Astrocyte (in vitro differentiated cells and primary cell): Measurements from ENCODE around the gene INTS4. TPM values are rescaled to one million over a fixed set of nuclear protein-coding genes. Genes with fewer than 3 reads are reported as not detected.
"Not testable (repeated sequence)": the region's sequence is repeated elsewhere in the genome, so short reads cannot be mapped to it uniquely, and the experiment has no call there.

Experiments used
- DNase-seq: peaks from one replicate; pipeline ENCODE4 v3.0.0-alpha.2; 2010; ENCODE audit warnings: low read depth
- FAIRE-seq: peaks from 2 replicates; lab custom pipeline; 2011; peaks lifted over from hg19 to GRCh38; lab: Jason Lieb, UNC
- H2AFZ ChIP-seq: 2 replicates; pipeline ENCODE4 v1.6.0; 2012; ENCODE audit warnings: low read depth, low read length, inconsistent platforms
- H3K27ac ChIP-seq: 2 replicates; pipeline ENCODE4 v1.5.1; 2011; ENCODE audit warnings: low read depth, low read length, inconsistent platforms
- H3K27me3 ChIP-seq: 2 replicates; pipeline ENCODE4 v1.6.0; 2011; ENCODE audit warnings: low read length, inconsistent platforms; ENCODE audit not compliant: insufficient read depth
- H3K36me3 ChIP-seq: 2 replicates; pipeline ENCODE4 v1.5.1; 2011; ENCODE audit warnings: low read length, inconsistent platforms; ENCODE audit not compliant: insufficient read depth
- H3K4me1 ChIP-seq: 2 replicates; pipeline ENCODE4 v1.5.1; 2011; ENCODE audit warnings: low read length, inconsistent platforms; ENCODE audit not compliant: insufficient read depth
- H3K4me2 ChIP-seq: 2 replicates; pipeline ENCODE4 v1.6.0; 2012; ENCODE audit warnings: low read length, inconsistent platforms
- H3K4me3 ChIP-seq: 2 replicates; pipeline ENCODE4 v1.5.1; 2011; ENCODE audit warnings: low read depth, mild to moderate bottlenecking, low read length, inconsistent platforms; ENCODE audit not compliant: insufficient read depth
- H3K79me2 ChIP-seq: 2 replicates; pipeline ENCODE4 v1.6.0; 2012; ENCODE audit warnings: mild to moderate bottlenecking, low read length, inconsistent platforms; ENCODE audit not compliant: insufficient read depth
- H3K9ac ChIP-seq: 2 replicates; pipeline ENCODE4 v1.6.0; 2012; ENCODE audit warnings: mild to moderate bottlenecking, low read length, inconsistent platforms
- H3K9me3 ChIP-seq: 2 replicates; pipeline ENCODE4 v1.5.1; 2012; ENCODE audit warnings: low read depth, mild to moderate bottlenecking, low read length, inconsistent platforms; ENCODE audit not compliant: insufficient read depth
- H4K20me1 ChIP-seq: 2 replicates; pipeline ENCODE4 v1.6.0; 2012; ENCODE audit warnings: low read length, inconsistent platforms; ENCODE audit not compliant: insufficient read depth
- H3K27ac Mint-ChIP-seq: one replicate; pipeline ENCODE4 v1.8.0; 2021; ENCODE audit warnings: mild to moderate bottlenecking, mixed read lengths; ENCODE audit not compliant: unreplicated experiment
- H3K27me3 Mint-ChIP-seq: one replicate; pipeline ENCODE4 v1.8.0; 2021; ENCODE audit warnings: low read depth, mixed read lengths; ENCODE audit not compliant: unreplicated experiment
- H3K36me3 Mint-ChIP-seq: one replicate; pipeline ENCODE4 v1.8.0; 2021; ENCODE audit warnings: low read depth, mixed read lengths; ENCODE audit not compliant: unreplicated experiment
- H3K4me1 Mint-ChIP-seq: one replicate; pipeline ENCODE4 v1.8.0; 2021; ENCODE audit warnings: low read depth, mixed read lengths; ENCODE audit not compliant: unreplicated experiment
- H3K4me3 Mint-ChIP-seq: one replicate; pipeline ENCODE4 v1.8.0; 2021; ENCODE audit warnings: mild to moderate bottlenecking, moderate library complexity, mixed read lengths; ENCODE audit not compliant: unreplicated experiment
- H3K9me3 Mint-ChIP-seq: one replicate; pipeline ENCODE4 v1.8.0; 2021; ENCODE audit warnings: mild to moderate bottlenecking, mixed read lengths; ENCODE audit not compliant: unreplicated experiment
- CTCF ChIP-seq: IDR thresholded peaks from 2 replicates; pipeline ENCODE4 v1.5.1; 2011; ENCODE audit warnings: low read depth, mild to moderate bottlenecking, inconsistent platforms, low read length, moderate library complexity; ENCODE audit not compliant: insufficient read depth
- EZH2 ChIP-seq: IDR thresholded peaks from 2 replicates; pipeline ENCODE4 v1.6.1; 2012; ENCODE audit warnings: mild to moderate bottlenecking, low read length, inconsistent platforms; ENCODE audit not compliant: insufficient read depth
- total RNA-seq: library from RNA; stranded (reverse); gene quantifications from 2 replicates; pipeline ENCODE4 v1.2.1, GENCODE V29; 2021

Gene INTS4
- total RNA-seq, 1 donor from 2014 or later, result 35.0 TPM

DNA sequence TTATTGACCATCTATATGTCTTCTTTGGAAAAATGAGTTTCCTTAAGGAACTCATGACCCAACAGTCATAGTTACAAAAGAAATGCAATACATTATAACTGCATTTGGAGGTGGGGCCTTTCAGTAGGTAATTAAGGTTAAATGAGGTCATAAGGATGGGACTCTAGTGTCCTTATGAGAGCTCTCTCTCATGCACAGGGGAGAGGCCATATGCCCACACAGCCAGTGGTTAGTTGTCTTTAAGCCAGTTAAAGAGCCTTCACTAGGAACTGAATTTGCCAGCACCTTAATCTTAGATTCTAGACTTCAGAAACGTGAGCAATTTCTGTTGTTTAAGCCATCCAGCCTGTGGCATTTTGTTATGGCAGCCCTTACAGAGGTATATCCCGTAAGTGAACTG lies 27.3 kb downstream of the INTS4 start:
- H3K27ac Mint-ChIP-seq, result no peak overlapping the region
- H3K9me3 ChIP-seq, result no peaks in the 10 kb centered on the region
- H3K36me3 ChIP-seq, result peaks cover 8% of the 10 kb centered on the region
- no peaks in the 10 kb centered on the region for H4K20me1 ChIP-seq
- H3K4me2 ChIP-seq, result no peak overlapping the region
- H3K79me2 ChIP-seq, result no peaks in the 10 kb centered on the region
- no peak overlapping the region for H2AFZ ChIP-seq
- no peaks in the 10 kb centered on the region for H3K4me1 Mint-ChIP-seq
- TF ChIP-seq EZH2, result no peak
- TF ChIP-seq CTCF, result no peak
- peaks cover 4% of the 10 kb centered on the region for H3K36me3 Mint-ChIP-seq
- FAIRE-seq, result no peak
- no peak overlapping the region for H3K4me3 Mint-ChIP-seq
- H3K27me3 Mint-ChIP-seq, result no peaks in the 10 kb centered on the region
- no peak overlapping the region for H3K9ac ChIP-seq
- DNase-seq, result no peak
- H3K27ac ChIP-seq, result no peak overlapping the region
- H3K27me3 ChIP-seq, result no peaks in the 10 kb centered on the region
- no peak overlapping the region for H3K4me3 ChIP-seq
- no peaks in the 10 kb centered on the region for H3K4me1 ChIP-seq
- no peaks in the 10 kb centered on the region for H3K9me3 Mint-ChIP-seq

DNA sequence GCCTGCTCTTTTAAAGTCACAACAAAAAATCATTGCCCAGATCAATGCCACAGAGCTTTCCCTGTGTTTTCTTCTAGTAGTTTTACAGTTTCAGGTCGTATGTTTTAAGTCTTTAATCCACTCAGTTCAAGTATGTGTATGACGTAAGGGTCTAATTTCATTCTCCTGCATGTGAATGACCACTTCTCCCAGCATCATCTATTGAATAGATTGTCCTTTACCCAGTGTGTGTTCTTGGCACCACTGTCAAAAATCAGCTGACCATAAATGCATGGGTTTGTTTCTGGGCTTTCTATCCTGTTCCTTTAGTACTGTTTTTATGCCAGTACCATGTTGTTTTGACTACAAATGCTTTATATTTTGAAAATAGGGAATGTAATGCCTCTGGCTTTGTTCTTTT lies 28.1 kb downstream of the INTS4 start:
- Histone ChIP-seq H2AFZ (no peak overlapping the region), H3K4me3 (no peak overlapping the region), H3K27ac (no peak overlapping the region), H3K9ac (no peak overlapping the region), H3K36me3 (peaks cover 8% of the 10 kb centered on the region), H4K20me1 (no peaks in the 10 kb centered on the region), H3K9me3 (no peaks in the 10 kb centered on the region), H3K4me1 (no peaks in the 10 kb centered on the region), H3K79me2 (no peaks in the 10 kb centered on the region), H3K27me3 (no peaks in the 10 kb centered on the region), H3K4me2 (no peak overlapping the region)
- no peak overlapping the region for H3K27ac Mint-ChIP-seq
- H3K9me3 Mint-ChIP-seq, result no peaks in the 10 kb centered on the region
- FAIRE-seq (no peak), DNase-seq (no peak)
- TF ChIP-seq CTCF (no peak), EZH2 (no peak)
- H3K4me3 Mint-ChIP-seq, result no peak overlapping the region
- H3K27me3 Mint-ChIP-seq, result no peaks in the 10 kb centered on the region
- no peaks in the 10 kb centered on the region for H3K4me1 Mint-ChIP-seq
- peaks cover 4% of the 10 kb centered on the region for H3K36me3 Mint-ChIP-seq

DNA sequence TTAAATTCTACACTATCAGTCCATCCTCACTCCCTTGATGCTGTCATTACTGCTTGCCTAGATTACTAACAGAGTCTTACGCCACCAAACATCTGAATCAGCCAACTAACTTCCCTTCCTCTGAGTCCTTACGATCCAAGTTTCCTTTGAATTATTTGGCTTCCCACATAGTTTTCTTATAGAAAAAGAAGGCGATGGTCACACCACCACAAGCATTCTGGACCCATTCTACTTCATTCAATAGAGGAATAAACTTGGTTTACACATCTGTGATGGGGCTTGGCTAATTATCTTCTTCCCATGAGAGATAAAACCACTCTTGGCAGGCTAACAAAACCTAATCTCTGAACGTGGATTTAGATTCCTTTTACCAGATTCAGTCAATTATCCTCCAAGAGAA lies 35.0 kb downstream of the INTS4 start:
- no peaks in the 10 kb centered on the region for H3K27me3 Mint-ChIP-seq
- H3K27ac Mint-ChIP-seq, result no peak overlapping the region
- no peaks in the 10 kb centered on the region for H3K9me3 ChIP-seq
- H3K36me3 ChIP-seq, result peaks cover 4% of the 10 kb centered on the region
- H3K9ac ChIP-seq, result no peak overlapping the region
- H2AFZ ChIP-seq, result no peak overlapping the region
- FAIRE-seq, result no peak
- H4K20me1 ChIP-seq, result no peaks in the 10 kb centered on the region
- H3K4me3 ChIP-seq, result no peak overlapping the region
- peaks cover under 1% of the 10 kb centered on the region for H3K9me3 Mint-ChIP-seq
- H3K4me1 Mint-ChIP-seq, result peaks cover 9% of the 10 kb centered on the region
- H3K79me2 ChIP-seq, result no peaks in the 10 kb centered on the region
- peaks cover 5% of the 10 kb centered on the region for H3K36me3 Mint-ChIP-seq
- H3K27ac ChIP-seq, result no peak overlapping the region
- H3K4me3 Mint-ChIP-seq, result no peak overlapping the region
- no peaks in the 10 kb centered on the region for H3K27me3 ChIP-seq
- TF ChIP-seq CTCF (no peak), EZH2 (no peak)
- peak; percentile 80 for DNase-seq
- H3K4me2 ChIP-seq, result no peak overlapping the region
- H3K4me1 ChIP-seq, result no peaks in the 10 kb centered on the region

DNA sequence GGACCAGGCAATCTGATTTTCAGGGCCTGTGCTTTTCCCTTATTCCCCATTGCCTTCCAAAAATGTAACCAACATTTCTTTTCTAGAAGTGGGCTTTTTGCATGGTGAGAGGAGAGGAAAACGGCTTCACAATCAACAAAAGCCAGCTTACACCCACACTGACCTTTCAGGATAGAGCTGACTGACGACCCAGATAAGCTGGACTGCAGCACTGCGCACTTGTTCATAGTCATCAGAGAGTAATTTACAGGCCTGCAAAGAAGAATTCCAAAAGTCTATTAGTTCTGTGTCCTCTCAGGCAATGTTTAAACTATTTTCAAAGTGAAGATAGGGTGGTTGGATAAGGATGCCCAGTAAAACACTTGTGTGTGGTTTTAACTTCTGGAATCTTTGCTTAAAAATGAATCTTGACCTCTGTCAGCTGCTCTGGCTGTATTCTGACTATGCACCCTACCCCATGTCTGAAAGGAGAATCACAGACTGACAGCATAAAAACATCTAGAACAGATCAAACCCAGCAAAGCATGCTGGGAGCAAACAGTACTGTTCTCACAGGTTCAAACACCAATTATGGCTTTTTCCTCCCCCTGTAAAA lies 35.8 kb downstream of the INTS4 start:
- H3K4me1 ChIP-seq, H3K4me2 ChIP-seq, H3K27me3 Mint-ChIP-seq, H3K9ac ChIP-seq, H3K9me3 ChIP-seq, H3K36me3 Mint-ChIP-seq, H3K4me3 Mint-ChIP-seq, H4K20me1 ChIP-seq, H3K27ac Mint-ChIP-seq, FAIRE-seq, H3K36me3 ChIP-seq, H3K27me3 ChIP-seq, H3K4me1 Mint-ChIP-seq, H2AFZ ChIP-seq, H3K79me2 ChIP-seq, H3K4me3 ChIP-seq, H3K9me3 Mint-ChIP-seq: not testable (repeated sequence)
- peak; percentile 73 for DNase-seq
- peak overlapping the region; percentile 42 for H3K27ac ChIP-seq
